ENCODE measurements around the gene KCND3.

KCND3 gene

GRCh38 chr1:111956155-111956771 lies 33.2 kb downstream of the KCND3 start:
- no peak for DNase-seq

- DNase-seq, result no peak
Measured at GRCh38 chr1:111955755-111956154, 33.7 kb downstream of the KCND3 start.

- DNase-seq, result no peak
Measured at GRCh38 chr1:111953797-111954196, 35.7 kb downstream of the KCND3 start.

GRCh38 chr1:111952125-111952657 lies 37.3 kb downstream of the KCND3 start:
- DNase-seq, result no peak

GRCh38 chr1:111948209-111949171 lies 41.0 kb downstream of the KCND3 start:
- no peak for DNase-seq

GRCh38 chr1:111943846-111944749 lies 45.4 kb downstream of the KCND3 start:
- DNase-seq, result no peak

- no peak for DNase-seq
Measured at GRCh38 chr1:111943066-111943465, 46.4 kb downstream of the KCND3 start.

DNA sequence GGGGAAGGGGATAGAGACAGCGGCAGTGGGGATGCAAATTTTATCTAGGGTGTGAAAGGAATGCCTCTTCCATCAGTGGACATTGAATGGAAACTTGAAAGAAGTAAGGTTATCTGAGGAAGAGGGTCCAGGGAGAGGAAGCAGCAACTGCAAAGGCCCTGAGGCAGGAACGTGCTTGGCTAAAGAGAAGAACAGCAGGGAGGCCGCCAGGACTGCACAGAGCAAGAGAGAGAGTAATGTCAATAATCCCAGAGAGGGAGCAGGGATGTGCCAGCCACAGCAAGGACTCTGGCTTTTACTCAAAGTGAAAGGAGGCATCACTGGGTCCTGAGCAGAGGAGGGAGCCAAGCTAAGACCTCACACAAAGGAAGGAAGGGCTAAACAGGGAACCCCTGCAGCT lies 50.9 kb downstream of the KCND3 start:
- DNase-seq, result no peak

DNA sequence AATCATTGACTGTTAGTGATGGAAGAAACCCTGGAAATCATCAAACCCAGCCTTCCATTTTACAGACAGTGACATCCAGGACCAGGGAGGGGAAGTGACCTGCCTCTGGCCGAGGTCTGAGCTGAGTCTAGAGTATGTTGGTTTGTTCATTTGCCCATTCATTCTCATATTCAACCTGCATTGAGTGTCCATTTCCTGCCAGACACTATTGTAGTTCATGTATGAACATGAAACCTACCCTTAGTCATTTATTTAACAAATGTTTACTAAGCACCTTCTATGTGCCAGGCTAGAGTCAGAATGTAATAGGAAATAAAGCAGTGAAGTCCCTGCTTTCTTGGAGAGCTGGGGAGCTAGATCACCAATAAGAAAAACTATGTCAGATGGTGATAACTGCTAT lies 51.3 kb downstream of the KCND3 start:
- no peak for DNase-seq

- DNase-seq, result no peak
Measured at GRCh38 chr1:111937147-111937725, 52.2 kb downstream of the KCND3 start.

- DNase-seq, result no peak
Measured at GRCh38 chr1:111934106-111934852, 55.2 kb downstream of the KCND3 start.

DNA sequence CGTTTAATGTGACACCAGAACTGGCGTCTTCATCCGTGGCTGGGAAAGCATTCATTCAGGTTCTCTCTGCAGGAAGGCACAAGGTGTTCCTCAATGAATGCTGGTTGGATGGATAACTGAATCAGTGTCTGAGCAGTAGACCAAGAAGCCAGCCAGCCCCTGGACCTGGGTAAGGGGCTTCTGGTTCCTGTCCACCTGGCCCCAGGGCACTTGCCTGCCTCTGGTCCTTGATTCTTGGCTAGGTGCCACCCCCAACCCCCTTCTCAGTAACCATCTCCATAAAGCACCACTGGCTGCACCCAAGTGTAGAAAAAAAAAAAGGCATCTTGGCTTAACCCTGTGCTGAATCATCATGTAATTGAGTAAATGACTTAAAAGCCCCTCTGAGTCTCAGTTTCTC lies 59.1 kb downstream of the KCND3 start:
- no peak for DNase-seq

DNA sequence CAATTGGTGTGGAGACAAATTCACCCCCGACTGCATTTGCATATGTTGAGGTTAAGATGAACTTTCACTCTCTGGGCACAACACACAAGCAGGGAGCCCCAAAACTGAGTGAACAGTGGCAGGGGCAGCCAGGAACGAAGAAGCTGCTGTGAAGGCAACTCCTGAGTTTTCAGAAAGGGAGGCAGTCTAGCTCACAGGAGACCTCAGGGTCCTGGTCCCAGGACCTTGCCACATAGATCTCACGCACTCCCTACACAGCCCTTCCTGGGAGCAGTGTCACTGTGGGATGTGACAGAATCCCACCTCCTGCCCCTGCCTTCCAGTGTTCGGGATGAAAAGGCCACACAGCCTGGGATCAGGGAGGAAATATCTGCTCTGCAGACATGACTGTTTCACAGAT lies 60.9 kb downstream of the KCND3 start:
- DNase-seq, result no peak

DNA sequence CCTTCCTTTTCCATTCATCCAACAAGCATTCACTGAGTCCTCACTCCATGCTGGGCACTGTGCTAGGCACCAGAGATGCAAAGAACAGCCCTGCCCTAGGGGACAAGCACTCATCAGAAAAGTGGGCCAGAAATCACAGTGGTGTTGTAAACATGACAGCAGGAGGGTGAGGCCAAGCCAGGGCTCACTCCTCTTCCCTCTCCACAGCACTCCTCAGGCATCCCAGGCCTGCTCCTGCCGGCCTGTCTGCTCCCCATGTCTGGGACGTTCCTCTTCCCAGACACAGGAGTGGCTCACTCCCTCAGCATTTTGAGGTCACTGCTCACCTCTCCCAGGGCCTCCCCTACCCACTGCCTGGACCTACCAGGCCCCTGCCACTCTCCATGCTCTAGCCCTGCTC lies 61.8 kb downstream of the KCND3 start:
- no peak for DNase-seq

GRCh38 chr1:111924786-111925185 lies 64.7 kb downstream of the KCND3 start:
- DNase-seq, result no peak

DNA sequence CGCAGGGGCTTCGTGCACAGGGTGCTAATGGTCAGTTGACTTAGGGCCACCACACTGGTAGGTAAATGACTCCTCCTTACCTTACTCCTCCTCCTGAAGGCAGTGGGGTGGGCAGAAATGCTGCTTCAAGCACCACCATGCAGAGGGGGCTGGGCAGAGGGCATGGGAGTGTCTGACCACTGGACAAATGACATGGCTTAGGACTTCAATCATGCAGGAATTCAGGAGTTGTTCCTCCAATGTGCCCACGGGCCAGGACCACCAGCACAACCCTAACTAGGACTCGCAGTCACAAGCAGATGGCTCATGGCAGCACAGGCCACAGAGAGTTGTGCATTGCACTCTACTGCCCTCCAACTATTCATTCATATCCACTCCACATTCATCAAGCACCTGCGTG lies 65.7 kb downstream of the KCND3 start:
- no peak for DNase-seq

DNA sequence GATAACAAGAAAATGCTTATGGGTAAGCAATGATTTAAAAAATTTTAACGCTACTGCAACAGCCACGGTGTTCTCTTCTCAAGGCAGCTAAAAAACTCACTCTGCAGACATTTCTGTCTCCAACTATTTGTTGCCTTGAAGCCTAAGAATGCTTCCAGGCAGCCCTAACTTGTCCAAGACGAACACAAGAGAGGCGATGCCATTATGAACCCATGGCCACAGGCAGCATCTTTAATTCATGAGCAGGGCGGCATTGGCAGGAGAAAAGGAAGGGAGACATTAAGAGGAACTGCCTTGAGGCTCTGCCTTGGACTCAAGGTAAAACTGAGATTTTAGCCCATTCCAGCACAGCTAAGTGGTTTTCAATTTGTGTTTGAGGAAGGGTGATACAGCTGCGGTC lies 67.5 kb downstream of the KCND3 start:
- DNase-seq, result no peak

DNA sequence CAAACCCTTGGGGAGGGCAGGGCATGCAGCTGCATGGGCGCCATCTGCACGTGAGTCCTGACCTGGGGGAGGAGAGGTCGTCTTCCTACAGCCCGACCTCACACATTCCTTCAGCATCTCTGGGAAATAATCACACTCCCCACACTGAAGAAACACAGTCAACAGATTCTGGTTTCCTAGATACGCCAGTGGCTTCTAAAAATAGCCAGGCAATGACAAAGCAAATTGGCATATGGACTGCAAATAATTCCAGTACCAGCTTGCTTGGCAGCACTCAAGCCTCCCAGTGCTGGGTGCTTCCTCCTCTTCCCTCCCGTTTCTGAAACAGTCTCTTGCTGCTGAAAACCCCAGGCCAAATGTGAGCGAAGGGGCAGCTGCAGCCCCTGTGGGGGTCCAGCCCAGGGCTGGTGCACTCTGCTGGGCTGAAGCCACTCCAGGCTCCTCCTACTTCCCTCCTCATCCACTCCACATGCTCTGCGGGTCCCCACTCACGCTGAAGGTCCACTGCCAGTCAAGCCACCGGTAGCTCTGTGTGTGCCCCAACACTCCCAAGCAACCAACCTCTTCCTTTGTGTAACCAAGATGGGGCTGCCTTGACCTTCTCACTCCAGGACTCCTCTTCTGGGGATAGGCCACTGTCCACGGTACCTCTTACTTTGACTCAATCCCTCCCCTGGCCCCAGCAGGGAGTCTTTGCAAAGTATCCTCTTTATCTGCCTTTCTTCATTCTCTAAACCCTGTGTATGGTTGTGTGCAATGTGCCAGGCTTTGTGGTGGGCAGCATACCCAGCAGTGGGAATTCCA lies 69.0 kb downstream of the KCND3 start:
- DNase-seq, result no peak

GRCh38 chr1:111911776-111912515 lies 77.5 kb downstream of the KCND3 start:
- no peak for DNase-seq

DNA sequence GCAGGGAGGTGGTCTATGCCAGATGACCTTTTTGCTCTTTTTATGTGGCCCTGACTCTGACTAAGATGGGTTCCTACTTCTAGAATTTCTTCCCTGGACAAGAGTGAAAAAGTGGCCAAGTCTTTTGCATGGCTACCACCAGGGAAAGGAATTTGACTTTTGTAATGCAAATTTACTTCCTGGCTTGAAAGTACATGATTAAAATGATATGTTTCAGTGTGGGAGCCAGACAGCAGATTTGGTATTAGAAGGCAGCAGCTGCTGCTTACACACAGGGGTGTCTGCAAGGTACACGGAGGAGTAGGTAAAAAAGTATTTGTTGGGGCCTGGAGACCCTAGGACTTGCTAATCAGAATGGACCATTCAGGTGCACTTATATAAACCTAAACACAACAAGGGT lies 78.4 kb downstream of the KCND3 start:
- no peak for DNase-seq

All from CD4-positive, alpha-beta T cell treated with Interferon alpha-2 for 1 hour (primary cell).